SK-N-SH treated with all-trans-retinoic acid at 6 μM for 48 hours (cell line): Measurements from ENCODE around the gene ICA1.

Source experiments
- OSR1 ChIP-seq: fragments of 250-450 bp; sonication (Bioruptor Pico); IDR thresholded peaks from 2 replicates; pipeline ENCODE4 v1.8.0; 2022; ENCODE audit warnings: moderate library complexity, mild to moderate bottlenecking, inconsistent platforms
- ZC3H10 ChIP-seq: fragments of 250-450 bp; sonication (Bioruptor Pico); IDR thresholded peaks from 2 replicates; pipeline ENCODE4 v1.5.1; 2021; ENCODE audit warnings: mild to moderate bottlenecking, moderate library complexity
- ZFP30 ChIP-seq: fragments of 450-650 bp; formaldehyde crosslinking; IDR thresholded peaks from 2 replicates; pipeline ENCODE4 v1.5.0; 2022; ENCODE audit warnings: mild to moderate bottlenecking, moderate library complexity
- ZNF70 ChIP-seq: fragments of 450-650 bp; formaldehyde crosslinking; IDR thresholded peaks from 2 replicates; pipeline ENCODE4 v1.5.0; 2020; ENCODE audit warnings: mild to moderate bottlenecking, moderate library complexity
- TF ChIP-seq, protein P1 (sequence below): fragments of 250-450 bp; sonication (Bioruptor Pico); IDR thresholded peaks from 2 replicates; pipeline ENCODE4 v1.5.0; 2020; ENCODE audit warnings: mild to moderate bottlenecking, moderate library complexity
- TF ChIP-seq, protein P2 (sequence below): fragments of 250-450 bp; sonication (Bioruptor Pico); IDR thresholded peaks from 2 replicates; pipeline ENCODE4 v1.5.1; 2020; ENCODE audit warnings: low read depth, mild to moderate bottlenecking, moderate library complexity

DNA sequence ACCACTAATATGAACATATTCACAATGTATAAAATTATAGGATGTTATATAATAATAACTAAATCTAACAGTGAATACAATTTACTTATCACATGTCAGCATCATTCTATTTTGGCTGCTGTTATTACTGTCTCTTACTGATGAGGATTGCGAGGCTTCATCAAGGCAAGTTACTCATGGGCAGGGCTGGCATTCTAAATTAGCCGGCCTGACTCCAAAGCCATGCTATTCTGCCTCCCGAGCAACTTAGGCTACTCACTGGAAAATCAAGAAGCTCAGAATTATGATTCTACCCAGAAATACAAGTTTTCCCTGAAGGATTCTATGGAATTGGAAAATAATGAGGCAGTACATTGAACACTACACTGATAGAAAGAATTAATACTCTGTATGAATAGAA is 101.7 kb downstream of the ICA1 start:
- TF ChIP-seq ZFP30 (CRISPR knock-in tag) = no peak
- no peak for TF ChIP-seq ZC3H10 (CRISPR knock-in tag)
- no peak for TF ChIP-seq OSR1 (CRISPR knock-in tag)
- TF ChIP-seq, protein P1, sequence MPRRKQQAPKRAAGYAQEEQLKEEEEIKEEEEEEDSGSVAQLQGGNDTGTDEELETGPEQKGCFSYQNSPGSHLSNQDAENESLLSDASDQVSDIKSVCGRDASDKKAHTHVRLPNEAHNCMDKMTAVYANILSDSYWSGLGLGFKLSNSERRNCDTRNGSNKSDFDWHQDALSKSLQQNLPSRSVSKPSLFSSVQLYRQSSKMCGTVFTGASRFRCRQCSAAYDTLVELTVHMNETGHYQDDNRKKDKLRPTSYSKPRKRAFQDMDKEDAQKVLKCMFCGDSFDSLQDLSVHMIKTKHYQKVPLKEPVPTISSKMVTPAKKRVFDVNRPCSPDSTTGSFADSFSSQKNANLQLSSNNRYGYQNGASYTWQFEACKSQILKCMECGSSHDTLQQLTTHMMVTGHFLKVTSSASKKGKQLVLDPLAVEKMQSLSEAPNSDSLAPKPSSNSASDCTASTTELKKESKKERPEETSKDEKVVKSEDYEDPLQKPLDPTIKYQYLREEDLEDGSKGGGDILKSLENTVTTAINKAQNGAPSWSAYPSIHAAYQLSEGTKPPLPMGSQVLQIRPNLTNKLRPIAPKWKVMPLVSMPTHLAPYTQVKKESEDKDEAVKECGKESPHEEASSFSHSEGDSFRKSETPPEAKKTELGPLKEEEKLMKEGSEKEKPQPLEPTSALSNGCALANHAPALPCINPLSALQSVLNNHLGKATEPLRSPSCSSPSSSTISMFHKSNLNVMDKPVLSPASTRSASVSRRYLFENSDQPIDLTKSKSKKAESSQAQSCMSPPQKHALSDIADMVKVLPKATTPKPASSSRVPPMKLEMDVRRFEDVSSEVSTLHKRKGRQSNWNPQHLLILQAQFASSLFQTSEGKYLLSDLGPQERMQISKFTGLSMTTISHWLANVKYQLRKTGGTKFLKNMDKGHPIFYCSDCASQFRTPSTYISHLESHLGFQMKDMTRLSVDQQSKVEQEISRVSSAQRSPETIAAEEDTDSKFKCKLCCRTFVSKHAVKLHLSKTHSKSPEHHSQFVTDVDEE (CRISPR knock-in tag) = no peak
- TF ChIP-seq ZNF70 (CRISPR knock-in tag) = no peak
- TF ChIP-seq, protein P2, sequence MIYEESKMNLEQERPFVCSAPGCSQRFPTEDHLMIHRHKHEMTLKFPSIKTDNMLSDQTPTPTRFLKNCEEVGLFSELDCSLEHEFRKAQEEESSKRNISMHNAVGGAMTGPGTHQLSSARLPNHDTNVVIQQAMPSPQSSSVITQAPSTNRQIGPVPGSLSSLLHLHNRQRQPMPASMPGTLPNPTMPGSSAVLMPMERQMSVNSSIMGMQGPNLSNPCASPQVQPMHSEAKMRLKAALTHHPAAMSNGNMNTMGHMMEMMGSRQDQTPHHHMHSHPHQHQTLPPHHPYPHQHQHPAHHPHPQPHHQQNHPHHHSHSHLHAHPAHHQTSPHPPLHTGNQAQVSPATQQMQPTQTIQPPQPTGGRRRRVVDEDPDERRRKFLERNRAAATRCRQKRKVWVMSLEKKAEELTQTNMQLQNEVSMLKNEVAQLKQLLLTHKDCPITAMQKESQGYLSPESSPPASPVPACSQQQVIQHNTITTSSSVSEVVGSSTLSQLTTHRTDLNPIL = no peak
